Measurements from ENCODE around the gene SEL1L2. TPM values are rescaled to one million over a fixed set of nuclear protein-coding genes. Genes with fewer than 3 reads are reported as not detected.
"Not testable (repeated sequence)": the region's sequence is repeated elsewhere in the genome, so short reads cannot be mapped to it uniquely, and the experiment has no call there.

SEL1L2 gene
- not detected in 2 replicates for total RNA-seq (2014; rRNA removed; shearing (Covaris generic))
- not detected in 2 replicates for polyA plus RNA-seq (2015; cell fraction: cytosol; rRNA removed)
- not detected in 2 replicates for polyA plus RNA-seq (2015; cell fraction: nucleus; rRNA removed)

GRCh38 chr20:13990465-13990864 lies at the start of gene SEL1L2:
Gene SEL1L2 (minus strand): TSS chr20:13990614. CDS start chr20:13990534, 80 bp downstream.
- in situ Hi-C loops (cut with HindIII; ENCODE audit: low pct_unique_long_range_greater_than_20kb, low sequenced_read_pairs): no loop called here
- DNase-seq (ENCODE audit: low read depth, low spot score): peak; percentile 25

- in situ Hi-C loops (cut with HindIII; ENCODE audit: low pct_unique_long_range_greater_than_20kb, low sequenced_read_pairs): no loop called here
- DNase-seq (ENCODE audit: low read depth, low spot score): no peak
Measured at GRCh38 chr20:14036567-14036966, 46.2 kb upstream of the SEL1L2 start.

- in situ Hi-C loops (cut with HindIII; ENCODE audit: low pct_unique_long_range_greater_than_20kb, low sequenced_read_pairs): no loop called here
Measured at GRCh38 chr20:14033310-14033709, 42.9 kb upstream of the SEL1L2 start.

GRCh38 chr20:14030991-14031390 lies 40.6 kb upstream of the SEL1L2 start:
- no peak for DNase-seq (ENCODE audit: low read depth, low spot score)
- in situ Hi-C loops (cut with HindIII; ENCODE audit: low pct_unique_long_range_greater_than_20kb, low sequenced_read_pairs): no loop called here

More at GRCh38 chr20:14033310-14033709, 42.9 kb upstream of the SEL1L2 start:
- DNase-seq (ENCODE audit: low read depth, low spot score): no peak

- in situ Hi-C loops (cut with HindIII; ENCODE audit: low pct_unique_long_range_greater_than_20kb, low sequenced_read_pairs): no loop called here
- DNase-seq (ENCODE audit: low read depth, low spot score): no peak
Measured at GRCh38 chr20:14012671-14013070, 22.3 kb upstream of the SEL1L2 start.

GRCh38 chr20:14009208-14009607 lies 18.8 kb upstream of the SEL1L2 start:
- in situ Hi-C loops (cut with HindIII; ENCODE audit: low pct_unique_long_range_greater_than_20kb, low sequenced_read_pairs): no loop called here
- no peak for DNase-seq (ENCODE audit: low read depth, low spot score)

GRCh38 chr20:14005996-14006395 lies 15.6 kb upstream of the SEL1L2 start:
- DNase-seq (ENCODE audit: low read depth, low spot score): no peak
- in situ Hi-C loops (cut with HindIII; ENCODE audit: low pct_unique_long_range_greater_than_20kb, low sequenced_read_pairs): no loop called here

GRCh38 chr20:14000917-14001316 lies 10.5 kb upstream of the SEL1L2 start:
- DNase-seq (ENCODE audit: low read depth, low spot score): no peak
- in situ Hi-C loops (cut with HindIII; ENCODE audit: low pct_unique_long_range_greater_than_20kb, low sequenced_read_pairs): no loop called here

- in situ Hi-C loops (cut with HindIII; ENCODE audit: low pct_unique_long_range_greater_than_20kb, low sequenced_read_pairs): no loop called here
- DNase-seq (ENCODE audit: low read depth, low spot score): no peak
Measured at GRCh38 chr20:13996265-13996664, 5.9 kb upstream of the SEL1L2 start.

GRCh38 chr20:13995841-13996240 lies 5.4 kb upstream of the SEL1L2 start:
- in situ Hi-C loops (cut with HindIII; ENCODE audit: low pct_unique_long_range_greater_than_20kb, low sequenced_read_pairs): no loop called here
- peak; percentile 18 for DNase-seq (ENCODE audit: low read depth, low spot score)

- DNase-seq (ENCODE audit: low read depth, low spot score): peak; percentile 96
Measured at GRCh38 chr20:13995086-13995665, 4.8 kb upstream of the SEL1L2 start, which contains the start of gene MACROD2. Gene MACROD2 (plus strand): TSS chr20:13995516.

GRCh38 chr20:13991955-13992354 lies 1.5 kb upstream of the SEL1L2 start:
- in situ Hi-C loops (cut with HindIII; ENCODE audit: low pct_unique_long_range_greater_than_20kb, low sequenced_read_pairs); DNase-seq (ENCODE audit: low read depth, low spot score): not testable (repeated sequence)

More at GRCh38 chr20:13995086-13995665, 4.8 kb upstream of the SEL1L2 start, which contains the start of gene MACROD2:
- in situ Hi-C loops (cut with HindIII; ENCODE audit: low pct_unique_long_range_greater_than_20kb, low sequenced_read_pairs): no loop called here

- no peak for DNase-seq (ENCODE audit: low read depth, low spot score)
- in situ Hi-C loops (cut with HindIII; ENCODE audit: low pct_unique_long_range_greater_than_20kb, low sequenced_read_pairs): no loop called here
Measured at GRCh38 chr20:13991311-13991710, 897 bp upstream of the SEL1L2 start.

GRCh38 chr20:13984211-13984610 lies 6.2 kb downstream of the SEL1L2 start:
- DNase-seq (ENCODE audit: low read depth, low spot score): no peak

GRCh38 chr20:13960525-13960924 lies 29.9 kb downstream of the SEL1L2 start:
- no peak for DNase-seq (ENCODE audit: low read depth, low spot score)
- in situ Hi-C loops (cut with HindIII; ENCODE audit: low pct_unique_long_range_greater_than_20kb, low sequenced_read_pairs): no loop called here

More at GRCh38 chr20:13984211-13984610, 6.2 kb downstream of the SEL1L2 start:
- in situ Hi-C loops (cut with HindIII; ENCODE audit: low pct_unique_long_range_greater_than_20kb, low sequenced_read_pairs): no loop called here

- in situ Hi-C loops (cut with HindIII; ENCODE audit: low pct_unique_long_range_greater_than_20kb, low sequenced_read_pairs): no loop called here
- no peak for DNase-seq (ENCODE audit: low read depth, low spot score)
Measured at GRCh38 chr20:13960119-13960518, 30.3 kb downstream of the SEL1L2 start.

GRCh38 chr20:13953227-13953626 lies 37.2 kb downstream of the SEL1L2 start:
- in situ Hi-C loops (cut with HindIII; ENCODE audit: low pct_unique_long_range_greater_than_20kb, low sequenced_read_pairs): no loop called here
- DNase-seq (ENCODE audit: low read depth, low spot score): peak; percentile 50

GRCh38 chr20:13947719-13948118 lies 42.7 kb downstream of the SEL1L2 start:
- in situ Hi-C loops (cut with HindIII; ENCODE audit: low pct_unique_long_range_greater_than_20kb, low sequenced_read_pairs): no loop called here
- no peak for DNase-seq (ENCODE audit: low read depth, low spot score)

- in situ Hi-C loops (cut with HindIII; ENCODE audit: low pct_unique_long_range_greater_than_20kb, low sequenced_read_pairs): no loop called here
Measured at GRCh38 chr20:13941031-13941430, 49.4 kb downstream of the SEL1L2 start.

More at GRCh38 chr20:13941031-13941430, 49.4 kb downstream of the SEL1L2 start:
- no peak for DNase-seq (ENCODE audit: low read depth, low spot score)

Data from SK-MEL-5 (cell line).